ENCODE data around the gene LRP8. TPM values are rescaled to one million over a fixed set of nuclear protein-coding genes. Genes with fewer than 3 reads are reported as not detected.

The LRP8 gene
- total RNA-seq, 1 experiment from 2014 or later, result 56.3 TPM

DNA sequence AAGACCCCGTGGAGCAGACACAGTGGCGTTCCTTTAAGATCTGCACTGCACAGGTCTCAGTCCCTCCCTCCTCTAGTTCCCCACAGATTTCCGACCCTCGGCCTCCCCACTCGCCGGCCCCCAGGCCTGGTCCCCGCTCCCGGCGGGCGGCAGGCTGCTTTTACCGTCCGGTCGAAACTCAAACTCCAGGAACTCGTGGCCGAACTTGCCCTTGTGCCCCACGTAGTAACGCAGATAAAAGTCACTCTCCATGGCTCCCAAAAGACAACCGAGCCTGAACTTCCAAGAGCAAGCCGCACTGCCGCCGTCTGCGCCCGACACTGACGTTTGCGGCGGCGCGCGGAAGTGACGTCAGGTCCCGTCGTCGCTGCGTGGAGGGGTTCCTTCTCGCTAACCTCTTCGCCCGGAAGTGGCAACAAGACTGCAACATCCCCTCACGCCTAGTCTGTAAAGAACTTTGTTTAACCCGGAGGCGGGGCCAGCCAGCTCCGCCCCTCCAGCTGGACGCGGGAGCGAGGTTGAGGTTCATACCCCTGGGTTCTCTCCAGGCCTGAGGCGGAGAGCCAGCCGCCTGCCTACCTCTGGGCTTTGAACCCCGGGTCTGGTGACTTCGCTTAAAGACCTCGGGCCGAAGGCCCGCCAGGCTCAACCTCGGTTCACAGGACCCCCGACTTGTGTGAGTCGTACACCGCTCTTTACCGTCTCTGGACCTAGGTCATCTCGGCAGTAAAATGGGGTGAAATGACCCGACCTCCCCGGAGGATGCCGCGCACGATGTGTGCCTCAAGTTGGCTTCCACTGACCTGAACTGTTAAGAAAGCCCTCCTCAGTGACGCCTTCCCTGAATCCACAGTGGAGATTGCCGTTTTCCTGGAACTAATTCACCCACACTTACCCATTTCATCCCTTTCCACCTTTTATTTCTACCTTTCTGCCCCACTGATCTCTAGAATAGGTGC lies 89.4 kb downstream of the LRP8 start, which contains the start of gene MAGOH (continued):
- TF ChIP-seq, protein P1, sequence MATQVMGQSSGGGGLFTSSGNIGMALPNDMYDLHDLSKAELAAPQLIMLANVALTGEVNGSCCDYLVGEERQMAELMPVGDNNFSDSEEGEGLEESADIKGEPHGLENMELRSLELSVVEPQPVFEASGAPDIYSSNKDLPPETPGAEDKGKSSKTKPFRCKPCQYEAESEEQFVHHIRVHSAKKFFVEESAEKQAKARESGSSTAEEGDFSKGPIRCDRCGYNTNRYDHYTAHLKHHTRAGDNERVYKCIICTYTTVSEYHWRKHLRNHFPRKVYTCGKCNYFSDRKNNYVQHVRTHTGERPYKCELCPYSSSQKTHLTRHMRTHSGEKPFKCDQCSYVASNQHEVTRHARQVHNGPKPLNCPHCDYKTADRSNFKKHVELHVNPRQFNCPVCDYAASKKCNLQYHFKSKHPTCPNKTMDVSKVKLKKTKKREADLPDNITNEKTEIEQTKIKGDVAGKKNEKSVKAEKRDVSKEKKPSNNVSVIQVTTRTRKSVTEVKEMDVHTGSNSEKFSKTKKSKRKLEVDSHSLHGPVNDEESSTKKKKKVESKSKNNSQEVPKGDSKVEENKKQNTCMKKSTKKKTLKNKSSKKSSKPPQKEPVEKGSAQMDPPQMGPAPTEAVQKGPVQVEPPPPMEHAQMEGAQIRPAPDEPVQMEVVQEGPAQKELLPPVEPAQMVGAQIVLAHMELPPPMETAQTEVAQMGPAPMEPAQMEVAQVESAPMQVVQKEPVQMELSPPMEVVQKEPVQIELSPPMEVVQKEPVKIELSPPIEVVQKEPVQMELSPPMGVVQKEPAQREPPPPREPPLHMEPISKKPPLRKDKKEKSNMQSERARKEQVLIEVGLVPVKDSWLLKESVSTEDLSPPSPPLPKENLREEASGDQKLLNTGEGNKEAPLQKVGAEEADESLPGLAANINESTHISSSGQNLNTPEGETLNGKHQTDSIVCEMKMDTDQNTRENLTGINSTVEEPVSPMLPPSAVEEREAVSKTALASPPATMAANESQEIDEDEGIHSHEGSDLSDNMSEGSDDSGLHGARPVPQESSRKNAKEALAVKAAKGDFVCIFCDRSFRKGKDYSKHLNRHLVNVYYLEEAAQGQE (IDR thresholded peaks at IDR 0.05; ENCODE audit: low read depth), result no peak
- TF ChIP-seq EZH2 (IDR thresholded peaks at IDR 0.05) (no peak), RAD21 (IDR thresholded peaks at IDR 0.05; ENCODE audit: low read depth) (no peak), YY1 (IDR thresholded peaks at IDR 0.05; ENCODE audit: extremely low read depth, insufficient replicate concordance, low read depth, low read length) (no peak), TCF7L2 (IDR thresholded peaks at IDR 0.05; ENCODE audit: borderline replicate concordance, extremely low read depth, insufficient read depth, insufficient read length) (peak; percentile 96), FOSL1 (IDR thresholded peaks at IDR 0.05; ENCODE audit: low read depth) (no peak), EZH2phosphoT487 (IDR thresholded peaks at IDR 0.05; ENCODE audit: borderline replicate concordance) (no peak), ZFX (IDR thresholded peaks at IDR 0.05) (peak; percentile 89)
- TF ChIP-seq, protein P2, sequence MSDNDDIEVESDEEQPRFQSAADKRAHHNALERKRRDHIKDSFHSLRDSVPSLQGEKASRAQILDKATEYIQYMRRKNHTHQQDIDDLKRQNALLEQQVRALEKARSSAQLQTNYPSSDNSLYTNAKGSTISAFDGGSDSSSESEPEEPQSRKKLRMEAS (IDR thresholded peaks at IDR 0.05), result peak; percentile 88
- TF ChIP-seq, protein P3, sequence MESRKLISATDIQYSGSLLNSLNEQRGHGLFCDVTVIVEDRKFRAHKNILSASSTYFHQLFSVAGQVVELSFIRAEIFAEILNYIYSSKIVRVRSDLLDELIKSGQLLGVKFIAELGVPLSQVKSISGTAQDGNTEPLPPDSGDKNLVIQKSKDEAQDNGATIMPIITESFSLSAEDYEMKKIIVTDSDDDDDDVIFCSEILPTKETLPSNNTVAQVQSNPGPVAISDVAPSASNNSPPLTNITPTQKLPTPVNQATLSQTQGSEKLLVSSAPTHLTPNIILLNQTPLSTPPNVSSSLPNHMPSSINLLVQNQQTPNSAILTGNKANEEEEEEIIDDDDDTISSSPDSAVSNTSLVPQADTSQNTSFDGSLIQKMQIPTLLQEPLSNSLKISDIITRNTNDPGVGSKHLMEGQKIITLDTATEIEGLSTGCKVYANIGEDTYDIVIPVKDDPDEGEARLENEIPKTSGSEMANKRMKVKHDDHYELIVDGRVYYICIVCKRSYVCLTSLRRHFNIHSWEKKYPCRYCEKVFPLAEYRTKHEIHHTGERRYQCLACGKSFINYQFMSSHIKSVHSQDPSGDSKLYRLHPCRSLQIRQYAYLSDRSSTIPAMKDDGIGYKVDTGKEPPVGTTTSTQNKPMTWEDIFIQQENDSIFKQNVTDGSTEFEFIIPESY (IDR thresholded peaks at IDR 0.05; ENCODE audit: extremely low read depth, insufficient replicate concordance, low read length), result no peak
- TF ChIP-seq, protein P4, sequence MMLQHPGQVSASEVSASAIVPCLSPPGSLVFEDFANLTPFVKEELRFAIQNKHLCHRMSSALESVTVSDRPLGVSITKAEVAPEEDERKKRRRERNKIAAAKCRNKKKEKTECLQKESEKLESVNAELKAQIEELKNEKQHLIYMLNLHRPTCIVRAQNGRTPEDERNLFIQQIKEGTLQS (IDR thresholded peaks at IDR 0.05), result no peak
